Measurements from ENCODE around the gene SMIM11.

The SMIM11 gene

GRCh38 chr21:34352556-34352955 lies 22.8 kb upstream of the SMIM11 start:
- TF ChIP-seq EZH2phosphoT487 (IDR thresholded peaks at IDR 0.05; ENCODE audit: borderline replicate concordance, low read length) (no peak), CTCF (IDR thresholded peaks at IDR 0.05; ENCODE audit: low read depth, low read length, poor library complexity, severe bottlenecking) (no peak)
- H3K27ac ChIP-seq (ENCODE audit: low read depth, low read length) = no peak overlapping the region
- H3K4me1 ChIP-seq (ENCODE audit: control insufficient read depth, low read length) = peaks cover 5% of the 10 kb centered on the region
- H3K4me2 ChIP-seq (ENCODE audit: low read length) = no peak overlapping the region
- H3K4me3 ChIP-seq (ENCODE audit: low read length) = no peak overlapping the region
- peaks cover 9% of the 10 kb centered on the region for H3K27me3 ChIP-seq (ENCODE audit: control insufficient read depth, low read length)
- no peaks in the 10 kb centered on the region for H3K9me3 ChIP-seq (ENCODE audit: control insufficient read depth, insufficient read depth, low read length)
- no peaks in the 10 kb centered on the region for H3F3A ChIP-seq (ENCODE audit: control insufficient read depth, insufficient read depth)
- H4K20me1 ChIP-seq (ENCODE audit: control insufficient read depth, insufficient read depth, low read depth, low read length) = no peaks in the 10 kb centered on the region
- no peaks in the 10 kb centered on the region for H3K36me3 ChIP-seq (ENCODE audit: control insufficient read depth, low read length)
- no peaks in the 10 kb centered on the region for H3K79me2 ChIP-seq (ENCODE audit: control insufficient read depth, low read length)
- H3K9me2 ChIP-seq (replicated peaks; ENCODE audit: control insufficient read depth, low read length) = no peaks in the 10 kb centered on the region

DNA sequence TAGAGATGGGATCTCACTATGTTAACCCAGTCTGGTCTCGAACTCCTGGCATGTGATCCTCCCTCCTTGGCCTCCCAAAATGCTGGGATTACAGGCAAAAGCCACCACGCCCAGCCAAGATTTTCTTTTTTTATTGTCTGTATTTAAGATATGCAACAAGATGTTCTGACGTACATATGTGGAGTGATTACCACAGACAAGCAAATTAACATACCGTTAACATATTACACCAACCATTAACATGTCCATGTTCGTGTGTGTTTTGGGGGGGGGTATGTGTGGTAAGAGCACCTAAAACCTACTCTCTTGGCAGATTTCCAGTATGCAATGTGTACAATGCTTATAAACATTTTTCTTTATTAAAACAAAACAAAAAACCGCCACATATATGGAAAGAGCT lies 22.1 kb upstream of the SMIM11 start:
- no peak overlapping the region for H3K27ac ChIP-seq (ENCODE audit: low read depth, low read length)
- H4K20me1 ChIP-seq (ENCODE audit: control insufficient read depth, insufficient read depth, low read depth, low read length) = no peaks in the 10 kb centered on the region
- no peaks in the 10 kb centered on the region for H3K9me3 ChIP-seq (ENCODE audit: control insufficient read depth, insufficient read depth, low read length)
- no peak overlapping the region for H3K4me2 ChIP-seq (ENCODE audit: low read length)
- peaks cover 5% of the 10 kb centered on the region for H3K4me1 ChIP-seq (ENCODE audit: control insufficient read depth, low read length)
- H3K36me3 ChIP-seq (ENCODE audit: control insufficient read depth, low read length) = no peaks in the 10 kb centered on the region
- no peaks in the 10 kb centered on the region for H3K79me2 ChIP-seq (ENCODE audit: control insufficient read depth, low read length)
- H3F3A ChIP-seq (ENCODE audit: control insufficient read depth, insufficient read depth) = no peaks in the 10 kb centered on the region
- no peaks in the 10 kb centered on the region for H3K9me2 ChIP-seq (replicated peaks; ENCODE audit: control insufficient read depth, low read length)
- TF ChIP-seq CTCF (IDR thresholded peaks at IDR 0.05; ENCODE audit: low read depth, low read length, poor library complexity, severe bottlenecking) (no peak), EZH2phosphoT487 (IDR thresholded peaks at IDR 0.05; ENCODE audit: borderline replicate concordance, low read length) (no peak)
- H3K4me3 ChIP-seq (ENCODE audit: low read length) = no peak overlapping the region
- H3K27me3 ChIP-seq (ENCODE audit: control insufficient read depth, low read length) = peaks cover 12% of the 10 kb centered on the region

DNA sequence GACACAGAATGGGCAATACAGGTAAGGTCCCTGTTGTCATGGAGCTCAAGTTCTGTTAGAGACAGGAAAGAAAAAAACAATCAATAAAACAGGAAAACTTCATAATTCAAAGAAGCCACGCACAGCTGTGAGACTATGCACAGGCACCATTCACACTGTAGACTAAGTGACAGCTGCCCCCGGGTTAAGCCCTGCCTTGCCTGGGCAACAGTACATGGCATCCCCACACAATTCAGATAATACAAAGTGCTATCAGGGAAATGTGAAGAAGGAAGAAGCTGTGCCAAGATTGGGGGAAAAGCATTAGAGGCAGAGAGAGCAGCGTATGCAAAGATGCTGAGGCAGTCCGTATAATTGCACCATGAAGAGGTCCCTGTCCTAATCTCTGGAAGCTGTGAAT lies 20.5 kb upstream of the SMIM11 start:
- H3K27me3 ChIP-seq (ENCODE audit: control insufficient read depth, low read length) = peaks cover 12% of the 10 kb centered on the region
- H3K79me2 ChIP-seq (ENCODE audit: control insufficient read depth, low read length) = no peaks in the 10 kb centered on the region
- H3K4me3 ChIP-seq (ENCODE audit: low read length) = no peak overlapping the region
- no peaks in the 10 kb centered on the region for H3F3A ChIP-seq (ENCODE audit: control insufficient read depth, insufficient read depth)
- no peak overlapping the region for H3K27ac ChIP-seq (ENCODE audit: low read depth, low read length)
- no peak overlapping the region for H3K4me2 ChIP-seq (ENCODE audit: low read length)
- no peaks in the 10 kb centered on the region for H3K36me3 ChIP-seq (ENCODE audit: control insufficient read depth, low read length)
- H3K9me2 ChIP-seq (replicated peaks; ENCODE audit: control insufficient read depth, low read length) = no peaks in the 10 kb centered on the region
- no peaks in the 10 kb centered on the region for H4K20me1 ChIP-seq (ENCODE audit: control insufficient read depth, insufficient read depth, low read depth, low read length)
- TF ChIP-seq EZH2phosphoT487 (IDR thresholded peaks at IDR 0.05; ENCODE audit: borderline replicate concordance, low read length) (no peak), CTCF (IDR thresholded peaks at IDR 0.05; ENCODE audit: low read depth, low read length, poor library complexity, severe bottlenecking) (no peak)
- H3K4me1 ChIP-seq (ENCODE audit: control insufficient read depth, low read length) = peaks cover 5% of the 10 kb centered on the region
- no peaks in the 10 kb centered on the region for H3K9me3 ChIP-seq (ENCODE audit: control insufficient read depth, insufficient read depth, low read length)

DNA sequence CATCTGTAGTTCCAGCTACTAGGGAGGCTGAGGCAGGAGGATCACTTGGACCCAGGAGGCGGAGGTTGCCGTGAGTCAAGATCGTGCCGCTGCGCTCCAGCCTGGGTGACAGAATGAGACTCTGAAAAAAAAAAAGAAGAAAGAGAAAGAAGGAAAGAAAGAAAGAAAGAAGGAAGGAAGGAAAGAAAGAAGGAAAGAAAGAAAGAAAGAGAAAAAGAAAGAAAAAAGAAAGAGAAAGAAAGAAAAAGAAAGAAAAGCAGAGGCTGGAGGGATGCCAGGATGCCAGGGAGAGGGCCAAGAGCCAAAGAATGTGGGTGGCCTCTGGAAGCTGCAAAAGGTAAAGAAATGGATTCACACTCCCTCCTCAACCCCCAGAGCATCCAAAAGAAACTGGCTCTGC lies 19.7 kb upstream of the SMIM11 start:
- H3K4me1 ChIP-seq (ENCODE audit: control insufficient read depth, low read length) = peaks cover 5% of the 10 kb centered on the region
- no peak overlapping the region for H3K4me3 ChIP-seq (ENCODE audit: low read length)
- H3K36me3 ChIP-seq (ENCODE audit: control insufficient read depth, low read length) = no peaks in the 10 kb centered on the region
- peaks cover 12% of the 10 kb centered on the region for H3K27me3 ChIP-seq (ENCODE audit: control insufficient read depth, low read length)
- no peaks in the 10 kb centered on the region for H3K79me2 ChIP-seq (ENCODE audit: control insufficient read depth, low read length)
- no peaks in the 10 kb centered on the region for H3K9me3 ChIP-seq (ENCODE audit: control insufficient read depth, insufficient read depth, low read length)
- H4K20me1 ChIP-seq (ENCODE audit: control insufficient read depth, insufficient read depth, low read depth, low read length) = no peaks in the 10 kb centered on the region
- H3K4me2 ChIP-seq (ENCODE audit: low read length) = no peak overlapping the region
- TF ChIP-seq EZH2phosphoT487 (IDR thresholded peaks at IDR 0.05; ENCODE audit: borderline replicate concordance, low read length) (no peak), CTCF (IDR thresholded peaks at IDR 0.05; ENCODE audit: low read depth, low read length, poor library complexity, severe bottlenecking) (no peak)
- H3F3A ChIP-seq (ENCODE audit: control insufficient read depth, insufficient read depth) = no peaks in the 10 kb centered on the region
- H3K27ac ChIP-seq (ENCODE audit: low read depth, low read length) = no peak overlapping the region
- no peaks in the 10 kb centered on the region for H3K9me2 ChIP-seq (replicated peaks; ENCODE audit: control insufficient read depth, low read length)

Measured in DOHH2 (cell line).